WI38 (cell line): Measurements from ENCODE around the gene MAPK13.

Experiments
- H3K4me3 ChIP-seq: 2 replicates; pipeline ENCODE4 v1.5.1; 2011; ENCODE audit warnings: low read depth, mild to moderate bottlenecking, control low read depth, low read length
- CTCF ChIP-seq: IDR thresholded peaks from 2 replicates; pipeline ENCODE4 v1.5.1; 2012; ENCODE audit warnings: low read depth, mild to moderate bottlenecking, control low read depth, low read length

The MAPK13 gene

GRCh38 chr6:36154286-36154685 lies 24.0 kb downstream of the MAPK13 start:
- TF ChIP-seq CTCF, result no peak
- no peak overlapping the region for H3K4me3 ChIP-seq

GRCh38 chr6:36155662-36156061 lies 25.3 kb downstream of the MAPK13 start:
- no peak overlapping the region for H3K4me3 ChIP-seq
- no peak for TF ChIP-seq CTCF

GRCh38 chr6:36160147-36160760 lies 29.9 kb downstream of the MAPK13 start:
- H3K4me3 ChIP-seq, result no peak overlapping the region
- no peak for TF ChIP-seq CTCF

- no peak for TF ChIP-seq CTCF
- no peak overlapping the region for H3K4me3 ChIP-seq
Observed at GRCh38 chr6:36169023-36170007, 39.0 kb downstream of the MAPK13 start.

- no peak overlapping the region for H3K4me3 ChIP-seq
- TF ChIP-seq CTCF, result no peak
Observed at GRCh38 chr6:36170704-36171103, 40.4 kb downstream of the MAPK13 start.

- H3K4me3 ChIP-seq, result no peak overlapping the region
- TF ChIP-seq CTCF, result no peak
Observed at GRCh38 chr6:36171573-36171972, 41.3 kb downstream of the MAPK13 start.

GRCh38 chr6:36177166-36177565 lies 46.9 kb downstream of the MAPK13 start:
- TF ChIP-seq CTCF, result no peak
- no peak overlapping the region for H3K4me3 ChIP-seq
